GM23338 (cell line): Measurements from ENCODE around the gene PRPF6.
A peak's percentile ranks its signal among the peaks of the same experiment; 100 is the strongest.

Experiments
- EZH2 ChIP-seq: fragments of 200-600 bp; sonication (generic); IDR thresholded peaks from one replicate; pipeline ENCODE4 v1.8.0; 2017; ENCODE audit warnings: antibody characterized with exemption, mild to moderate bottlenecking, low read depth; ENCODE audit not compliant: unreplicated experiment
- EZH2phosphoT487 ChIP-seq: fragments of 200-600 bp; sonication (generic); IDR thresholded peaks from one replicate; pipeline ENCODE4 v1.8.1; 2018; ENCODE audit warnings: antibody characterized with exemption; ENCODE audit not compliant: unreplicated experiment
- JUNB ChIP-seq: IDR thresholded peaks from one replicate; pipeline ENCODE4 v1.6.1; 2016; ENCODE audit warnings: antibody characterized with exemption; ENCODE audit not compliant: unreplicated experiment
- POLR2AphosphoS5 ChIP-seq: IDR thresholded peaks from 2 replicates; pipeline ENCODE4 v1.6.1; 2016; ENCODE audit warnings: antibody characterized with exemption, low read depth
- ZNF331 ChIP-seq: fragments of 250-450 bp; sonication (Bioruptor Pico); IDR thresholded peaks from 2 replicates; pipeline ENCODE4 v1.5.0; 2020; ENCODE audit warnings: low read depth, mild to moderate bottlenecking, moderate library complexity
- TF ChIP-seq, protein P1 (sequence below), 2 experiments: fragments of 200-600 bp in 1 of 2; sonication (generic) in 1 of 2; conservative IDR thresholded peaks; 2 replicates each; pipeline versions ENCODE4 v1.5.1 to v1.6.1; 2016 to 2017; ENCODE audit warnings: antibody characterized with exemption in 2 of 2, low read depth in 2 of 2, mild to moderate bottlenecking in 2 of 2, moderate library complexity in 1 of 2
- TF ChIP-seq, protein P2 (sequence below): IDR thresholded peaks from one replicate; pipeline ENCODE4 v1.6.1; 2018; ENCODE audit warnings: antibody characterized with exemption; ENCODE audit not compliant: unreplicated experiment
- TF ChIP-seq, protein P3 (sequence below): IDR thresholded peaks from 2 replicates; pipeline ENCODE4 v1.6.1; 2016; ENCODE audit warnings: antibody characterized with exemption

DNA sequence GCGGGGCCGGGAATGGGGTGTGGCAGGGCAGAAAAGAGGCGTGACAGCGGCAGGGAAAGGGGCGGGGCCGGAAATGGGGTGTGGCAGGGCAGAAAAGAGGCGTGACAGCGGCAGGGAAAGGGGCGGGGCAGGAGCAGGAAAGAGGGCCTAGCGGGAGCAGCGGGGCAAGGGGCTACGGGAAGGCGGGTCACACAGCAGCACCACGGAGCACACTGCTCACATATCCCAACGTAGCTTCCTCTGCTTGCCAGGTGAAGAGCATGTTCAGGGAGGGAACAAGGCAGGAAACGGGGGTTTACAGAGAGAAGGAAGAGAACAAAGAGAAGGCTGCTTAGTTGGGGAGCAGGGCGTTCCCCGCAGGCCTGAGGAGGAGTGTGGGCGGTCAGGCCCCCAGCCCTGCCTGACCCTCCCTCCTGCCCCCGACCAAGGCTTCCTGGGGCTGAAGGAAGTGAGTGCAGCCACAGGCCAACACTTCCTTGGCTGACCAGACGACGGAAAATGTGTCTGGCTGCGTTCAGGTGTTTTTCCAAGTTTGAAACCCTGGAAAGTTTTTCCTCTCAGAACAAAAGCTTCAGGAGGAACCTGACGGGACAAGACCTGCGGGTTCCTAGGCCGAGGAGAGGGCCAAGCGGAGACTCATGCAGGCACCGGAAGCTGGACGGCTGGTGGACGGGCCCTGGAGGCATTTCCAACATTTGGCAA lies 38.5 kb upstream of the PRPF6 start:
- TF ChIP-seq, protein P1, sequence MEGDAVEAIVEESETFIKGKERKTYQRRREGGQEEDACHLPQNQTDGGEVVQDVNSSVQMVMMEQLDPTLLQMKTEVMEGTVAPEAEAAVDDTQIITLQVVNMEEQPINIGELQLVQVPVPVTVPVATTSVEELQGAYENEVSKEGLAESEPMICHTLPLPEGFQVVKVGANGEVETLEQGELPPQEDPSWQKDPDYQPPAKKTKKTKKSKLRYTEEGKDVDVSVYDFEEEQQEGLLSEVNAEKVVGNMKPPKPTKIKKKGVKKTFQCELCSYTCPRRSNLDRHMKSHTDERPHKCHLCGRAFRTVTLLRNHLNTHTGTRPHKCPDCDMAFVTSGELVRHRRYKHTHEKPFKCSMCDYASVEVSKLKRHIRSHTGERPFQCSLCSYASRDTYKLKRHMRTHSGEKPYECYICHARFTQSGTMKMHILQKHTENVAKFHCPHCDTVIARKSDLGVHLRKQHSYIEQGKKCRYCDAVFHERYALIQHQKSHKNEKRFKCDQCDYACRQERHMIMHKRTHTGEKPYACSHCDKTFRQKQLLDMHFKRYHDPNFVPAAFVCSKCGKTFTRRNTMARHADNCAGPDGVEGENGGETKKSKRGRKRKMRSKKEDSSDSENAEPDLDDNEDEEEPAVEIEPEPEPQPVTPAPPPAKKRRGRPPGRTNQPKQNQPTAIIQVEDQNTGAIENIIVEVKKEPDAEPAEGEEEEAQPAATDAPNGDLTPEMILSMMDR (conservative IDR thresholded peaks at IDR 0.05; ENCODE audit: low read depth in 2 of 2): no peak
- peak; percentile 82 for TF ChIP-seq POLR2AphosphoS5
- TF ChIP-seq EZH2: no peak
- TF ChIP-seq, protein P2, sequence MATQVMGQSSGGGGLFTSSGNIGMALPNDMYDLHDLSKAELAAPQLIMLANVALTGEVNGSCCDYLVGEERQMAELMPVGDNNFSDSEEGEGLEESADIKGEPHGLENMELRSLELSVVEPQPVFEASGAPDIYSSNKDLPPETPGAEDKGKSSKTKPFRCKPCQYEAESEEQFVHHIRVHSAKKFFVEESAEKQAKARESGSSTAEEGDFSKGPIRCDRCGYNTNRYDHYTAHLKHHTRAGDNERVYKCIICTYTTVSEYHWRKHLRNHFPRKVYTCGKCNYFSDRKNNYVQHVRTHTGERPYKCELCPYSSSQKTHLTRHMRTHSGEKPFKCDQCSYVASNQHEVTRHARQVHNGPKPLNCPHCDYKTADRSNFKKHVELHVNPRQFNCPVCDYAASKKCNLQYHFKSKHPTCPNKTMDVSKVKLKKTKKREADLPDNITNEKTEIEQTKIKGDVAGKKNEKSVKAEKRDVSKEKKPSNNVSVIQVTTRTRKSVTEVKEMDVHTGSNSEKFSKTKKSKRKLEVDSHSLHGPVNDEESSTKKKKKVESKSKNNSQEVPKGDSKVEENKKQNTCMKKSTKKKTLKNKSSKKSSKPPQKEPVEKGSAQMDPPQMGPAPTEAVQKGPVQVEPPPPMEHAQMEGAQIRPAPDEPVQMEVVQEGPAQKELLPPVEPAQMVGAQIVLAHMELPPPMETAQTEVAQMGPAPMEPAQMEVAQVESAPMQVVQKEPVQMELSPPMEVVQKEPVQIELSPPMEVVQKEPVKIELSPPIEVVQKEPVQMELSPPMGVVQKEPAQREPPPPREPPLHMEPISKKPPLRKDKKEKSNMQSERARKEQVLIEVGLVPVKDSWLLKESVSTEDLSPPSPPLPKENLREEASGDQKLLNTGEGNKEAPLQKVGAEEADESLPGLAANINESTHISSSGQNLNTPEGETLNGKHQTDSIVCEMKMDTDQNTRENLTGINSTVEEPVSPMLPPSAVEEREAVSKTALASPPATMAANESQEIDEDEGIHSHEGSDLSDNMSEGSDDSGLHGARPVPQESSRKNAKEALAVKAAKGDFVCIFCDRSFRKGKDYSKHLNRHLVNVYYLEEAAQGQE: no peak
- no peak for TF ChIP-seq JUNB
- TF ChIP-seq EZH2phosphoT487: no peak
- TF ChIP-seq, protein P3, sequence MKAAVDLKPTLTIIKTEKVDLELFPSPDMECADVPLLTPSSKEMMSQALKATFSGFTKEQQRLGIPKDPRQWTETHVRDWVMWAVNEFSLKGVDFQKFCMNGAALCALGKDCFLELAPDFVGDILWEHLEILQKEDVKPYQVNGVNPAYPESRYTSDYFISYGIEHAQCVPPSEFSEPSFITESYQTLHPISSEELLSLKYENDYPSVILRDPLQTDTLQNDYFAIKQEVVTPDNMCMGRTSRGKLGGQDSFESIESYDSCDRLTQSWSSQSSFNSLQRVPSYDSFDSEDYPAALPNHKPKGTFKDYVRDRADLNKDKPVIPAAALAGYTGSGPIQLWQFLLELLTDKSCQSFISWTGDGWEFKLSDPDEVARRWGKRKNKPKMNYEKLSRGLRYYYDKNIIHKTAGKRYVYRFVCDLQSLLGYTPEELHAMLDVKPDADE: no peak
- no peak for TF ChIP-seq ZNF331 (CRISPR knock-in tag)
